K562 (cell line): ENCODE results near the gene KCNQ2. TPM values are rescaled to one million over a fixed set of nuclear protein-coding genes. Genes with fewer than 3 reads are reported as not detected.
A peak's percentile ranks its signal among the peaks of the same experiment; 100 is the strongest.

Experiments
- BRD9 ChIP-seq: fragments of 450-650 bp; IDR thresholded peaks from 2 replicates; pipeline ENCODE4 v1.6.1; 2018; ENCODE audit warnings: low read depth; ENCODE audit not compliant: partially characterized antibody
- ID3 ChIP-seq, 2 experiments: fragments of 250-450 bp in 1 of 2; fragments of 450-650 bp in 1 of 2; sonication (Bioruptor Pico) in 1 of 2; IDR thresholded peaks; 2 replicates each; pipeline versions ENCODE4 v1.6.1 to v1.8.0; 2016 to 2021; ENCODE audit warnings: mild to moderate bottlenecking in 2 of 2, moderate library complexity in 2 of 2, missing compliant biosample characterization in 1 of 2, missing genetic modification characterization in 1 of 2
- KDM5B ChIP-seq: fragments of 200-600 bp; sonication (generic); IDR thresholded peaks from 2 replicates; pipeline ENCODE4 v1.6.1; 2012; ENCODE audit warnings: low read depth, mild to moderate bottlenecking, moderate library complexity, low read length, control low read depth, inconsistent platforms; ENCODE audit not compliant: insufficient replicate concordance
- MEIS2 ChIP-seq: fragments of 450-650 bp; IDR thresholded peaks from 2 replicates; pipeline ENCODE4 v1.6.1; 2014; ENCODE audit warnings: mild to moderate bottlenecking; ENCODE audit not compliant: partially characterized antibody
- NR2C2 ChIP-seq, 2 experiments: fragments of 200-800 bp in 1 of 2; sonication (Bioruptor generic) in 1 of 2; sonication (generic) in 1 of 2; formaldehyde crosslinking in 1 of 2; IDR thresholded peaks; 2 replicates each; pipeline versions ENCODE4 v1.6.1 to v1.8.0; 2016 to 2022; ENCODE audit warnings: mild to moderate bottlenecking in 1 of 2, missing compliant biosample characterization in 1 of 2, missing genetic modification characterization in 1 of 2, missing genetic modification reagents in 1 of 2
- NRF1 ChIP-seq, 2 experiments: fragments of 450-650 bp; IDR thresholded peaks in 1 of 2; conservative IDR thresholded peaks in 1 of 2; 2 replicates each; pipeline ENCODE4 v1.6.1; 2014; ENCODE audit warnings: mild to moderate bottlenecking in 2 of 2
- PHF8 ChIP-seq: fragments of 200-600 bp; sonication (generic); IDR thresholded peaks from 2 replicates; pipeline ENCODE4 v1.6.1; 2012; ENCODE audit warnings: mixed run types, mild to moderate bottlenecking, inconsistent platforms, low read length, moderate library complexity, borderline replicate concordance
- POLR2B ChIP-seq: fragments of 450-650 bp; IDR thresholded peaks from 2 replicates; pipeline ENCODE4 v1.6.1; 2018; ENCODE audit warnings: low read depth; ENCODE audit not compliant: partially characterized antibody
- SAFB ChIP-seq: fragments of 200-400 bp; formaldehyde crosslinking; IDR thresholded peaks from 2 replicates; pipeline ENCODE4 v1.6.1; 2017; ENCODE audit warnings: low read depth, low read length, borderline replicate concordance
- TBP ChIP-seq: optimal IDR thresholded peaks from 2 replicates; pipeline ENCODE3; 2011; ENCODE audit warnings: low read depth, low read length, improper control_type of control experiment
- U2AF1 ChIP-seq: fragments of 200-400 bp; formaldehyde crosslinking; optimal IDR thresholded peaks from 2 replicates; pipeline ENCODE3; 2017; ENCODE audit warnings: mild to moderate bottlenecking, low read depth, low read length, moderate library complexity
- ZBED1 ChIP-seq: IDR thresholded peaks from 2 replicates; pipeline ENCODE4 v1.6.1; 2014
- ZFP91 ChIP-seq: sonication (generic); formaldehyde crosslinking; IDR thresholded peaks from 2 replicates; pipeline ENCODE4 v1.8.0; 2022; ENCODE audit warnings: mild to moderate bottlenecking, missing genetic modification reagents
- ZNF384 ChIP-seq: IDR thresholded peaks from 2 replicates; pipeline ENCODE4 v1.6.1; 2012; ENCODE audit warnings: low read depth, low read length, improper control_type of control experiment
- polyA plus RNA-seq, 8 experiments: library from polyadenylated mRNA; depleted of rRNA in 4 of 8; stranded (reverse) in 5 of 8; unstranded in 3 of 8; fragments of >200 nt; fragmentation: Nextera tagmentation in 2 of 8; fragmentation: Illumina TruSeq in 1 of 8; extraction: Ambion mirVana in 2 of 8; extraction: Trizol in 1 of 8; gene quantifications; 2 replicates each; pipeline versions ENCODE4 v1.2.1 to v1.2.3, GENCODE V29; 2011 to 2014; ENCODE audit warnings: inconsistent platforms in 1 of 8, missing spikeins in 1 of 8
- total RNA-seq, 7 experiments: library from RNA; depleted of rRNA in 6 of 7; stranded (reverse); fragments of >200 nt in 6 of 7; fragmentation: Illumina TruSeq in 2 of 7; extraction: Trizol in 2 of 7; gene quantifications; 2 replicates each; pipeline versions ENCODE4 v1.2.1 to v1.2.3, GENCODE V29; 2011 to 2021; ENCODE audit warnings: low replicate concordance in 1 of 7
- TF ChIP-seq, protein P1 (sequence below): IDR thresholded peaks from 2 replicates; pipeline ENCODE4 v1.6.1; 2012; ENCODE audit warnings: low read depth, low read length, improper control_type of control experiment, borderline replicate concordance
- TF ChIP-seq, protein P2 (sequence below): fragments of 250-450 bp; sonication (Bioruptor Pico); IDR thresholded peaks from 2 replicates; pipeline ENCODE4 v1.4.0; 2020
- TF ChIP-seq, protein P3 (sequence below): fragments of 250-450 bp; sonication (Bioruptor Pico); IDR thresholded peaks from 2 replicates; pipeline ENCODE4 v1.5.0; 2020; ENCODE audit warnings: mild to moderate bottlenecking
- TF ChIP-seq, protein P4 (sequence below), 2 experiments: fragments of 200-800 bp in 1 of 2; sonication (Bioruptor generic) in 1 of 2; sonication (generic) in 1 of 2; formaldehyde crosslinking in 1 of 2; IDR thresholded peaks in 1 of 2; conservative IDR thresholded peaks in 1 of 2; 2 replicates each; pipeline versions ENCODE4 v1.5.0 to v1.6.1; 2016 to 2020; ENCODE audit warnings: missing compliant biosample characterization in 1 of 2, missing genetic modification characterization in 1 of 2, missing genetic modification reagents in 1 of 2

KCNQ2 gene
- total and polyA plus RNA-seq, 9 of the 15 experiments (the other 6 are each of a cell fraction or from before 2014, with no cell fraction given), result 0.13 to 0.16 TPM; not detected in 7

- TF ChIP-seq, protein P1, sequence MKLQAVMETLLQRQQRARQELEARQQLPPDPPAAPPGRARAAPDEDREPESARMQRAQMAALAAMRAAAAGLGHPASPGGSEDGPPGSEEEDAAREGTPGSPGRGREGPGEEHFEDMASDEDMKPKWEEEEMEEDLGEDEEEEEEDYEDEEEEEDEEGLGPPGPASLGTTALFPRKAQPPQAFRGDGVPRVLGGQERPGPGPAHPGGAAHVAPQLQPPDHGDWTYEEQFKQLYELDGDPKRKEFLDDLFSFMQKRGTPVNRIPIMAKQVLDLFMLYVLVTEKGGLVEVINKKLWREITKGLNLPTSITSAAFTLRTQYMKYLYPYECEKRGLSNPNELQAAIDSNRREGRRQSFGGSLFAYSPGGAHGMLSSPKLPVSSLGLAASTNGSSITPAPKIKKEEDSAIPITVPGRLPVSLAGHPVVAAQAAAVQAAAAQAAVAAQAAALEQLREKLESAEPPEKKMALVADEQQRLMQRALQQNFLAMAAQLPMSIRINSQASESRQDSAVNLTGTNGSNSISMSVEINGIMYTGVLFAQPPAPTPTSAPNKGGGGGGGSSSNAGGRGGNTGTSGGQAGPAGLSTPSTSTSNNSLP, result no peak
- TF ChIP-seq POLR2B (peak; percentile 52), ID3 (CRISPR knock-in tag; IDR thresholded peaks at IDR 0.05) (no peak), ID3 (tag; IDR thresholded peaks at IDR 0.05) (no peak), ZBED1 (peak; percentile 57; the same call in 1 of the 2 replicates), ZNF384 (no peak), U2AF1 (no peak), NRF1 (conservative IDR thresholded peaks at IDR 0.05 in 1 of 2, IDR thresholded peaks at IDR 0.05 in 1 of 2) (peak; percentile 86 to 87; a peak in 3 of 4 replicates), PHF8 (peak; percentile 83; the same call in 1 of the 2 replicates), BRD9 (no peak), MEIS2 (peak; percentile 41), TBP (peak; percentile 97), SAFB (peak; percentile 97), NR2C2 (CRISPR knock-in tag; IDR thresholded peaks at IDR 0.05) (no peak), NR2C2 (tag; IDR thresholded peaks at IDR 0.05) (no peak), ZFP91 (CRISPR knock-in tag) (no peak), KDM5B (peak; percentile 94)
- TF ChIP-seq, protein P2, sequence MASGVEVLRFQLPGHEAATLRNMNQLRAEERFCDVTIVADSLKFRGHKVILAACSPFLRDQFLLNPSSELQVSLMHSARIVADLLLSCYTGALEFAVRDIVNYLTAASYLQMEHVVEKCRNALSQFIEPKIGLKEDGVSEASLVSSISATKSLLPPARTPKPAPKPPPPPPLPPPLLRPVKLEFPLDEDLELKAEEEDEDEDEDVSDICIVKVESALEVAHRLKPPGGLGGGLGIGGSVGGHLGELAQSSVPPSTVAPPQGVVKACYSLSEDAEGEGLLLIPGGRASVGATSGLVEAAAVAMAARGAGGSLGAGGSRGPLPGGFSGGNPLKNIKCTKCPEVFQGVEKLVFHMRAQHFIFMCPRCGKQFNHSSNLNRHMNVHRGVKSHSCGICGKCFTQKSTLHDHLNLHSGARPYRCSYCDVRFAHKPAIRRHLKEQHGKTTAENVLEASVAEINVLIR (CRISPR knock-in tag), result 0 out of 2 replicates have a peak, but pooled peaks have one; percentile 41
- TF ChIP-seq, protein P3, sequence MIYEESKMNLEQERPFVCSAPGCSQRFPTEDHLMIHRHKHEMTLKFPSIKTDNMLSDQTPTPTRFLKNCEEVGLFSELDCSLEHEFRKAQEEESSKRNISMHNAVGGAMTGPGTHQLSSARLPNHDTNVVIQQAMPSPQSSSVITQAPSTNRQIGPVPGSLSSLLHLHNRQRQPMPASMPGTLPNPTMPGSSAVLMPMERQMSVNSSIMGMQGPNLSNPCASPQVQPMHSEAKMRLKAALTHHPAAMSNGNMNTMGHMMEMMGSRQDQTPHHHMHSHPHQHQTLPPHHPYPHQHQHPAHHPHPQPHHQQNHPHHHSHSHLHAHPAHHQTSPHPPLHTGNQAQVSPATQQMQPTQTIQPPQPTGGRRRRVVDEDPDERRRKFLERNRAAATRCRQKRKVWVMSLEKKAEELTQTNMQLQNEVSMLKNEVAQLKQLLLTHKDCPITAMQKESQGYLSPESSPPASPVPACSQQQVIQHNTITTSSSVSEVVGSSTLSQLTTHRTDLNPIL (CRISPR knock-in tag), result no peak
- TF ChIP-seq, protein P4, sequence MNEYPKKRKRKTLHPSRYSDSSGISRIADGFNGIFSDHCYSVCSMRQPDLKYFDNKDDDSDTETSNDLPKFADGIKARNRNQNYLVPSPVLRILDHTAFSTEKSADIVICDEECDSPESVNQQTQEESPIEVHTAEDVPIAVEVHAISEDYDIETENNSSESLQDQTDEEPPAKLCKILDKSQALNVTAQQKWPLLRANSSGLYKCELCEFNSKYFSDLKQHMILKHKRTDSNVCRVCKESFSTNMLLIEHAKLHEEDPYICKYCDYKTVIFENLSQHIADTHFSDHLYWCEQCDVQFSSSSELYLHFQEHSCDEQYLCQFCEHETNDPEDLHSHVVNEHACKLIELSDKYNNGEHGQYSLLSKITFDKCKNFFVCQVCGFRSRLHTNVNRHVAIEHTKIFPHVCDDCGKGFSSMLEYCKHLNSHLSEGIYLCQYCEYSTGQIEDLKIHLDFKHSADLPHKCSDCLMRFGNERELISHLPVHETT (CRISPR knock-in tag; conservative IDR thresholded peaks at IDR 0.05 in 1 of 2, IDR thresholded peaks at IDR 0.05 in 1 of 2), result peak in 1 of 2 experiments; percentile 67; a peak in 1 of 4 replicates
Measured at GRCh38 chr20:63520504-63520933, 48.1 kb upstream of the KCNQ2 start, which contains the start of gene PPDPF (continued).
